Nephron (organoid): ENCODE data around the gene CT47C1.
"Not testable (repeated sequence)": the region's sequence is repeated elsewhere in the genome, so short reads cannot be mapped to it uniquely, and the experiment has no call there.

Experiments used
- H3K27ac Mint-ChIP-seq, 3 experiments: 2 replicates each; pipeline ENCODE4 v1.8.0; 2020; ENCODE audit warnings: mixed read lengths in 3 of 3, mild to moderate bottlenecking in 2 of 3, moderate library complexity in 1 of 3
- H3K27me3 Mint-ChIP-seq: 2 replicates; pipeline ENCODE4 v1.8.0; 2021; ENCODE audit warnings: low read depth, mild to moderate bottlenecking, moderate library complexity, mixed read lengths
- H3K36me3 Mint-ChIP-seq: 2 replicates; pipeline ENCODE4 v1.8.0; 2020; ENCODE audit warnings: low read depth, mixed read lengths
- H3K4me1 Mint-ChIP-seq: 2 replicates; pipeline ENCODE4 v1.8.0; 2020; ENCODE audit warnings: mixed read lengths
- H3K4me3 Mint-ChIP-seq, 3 experiments: 2 replicates each; pipeline ENCODE4 v1.8.0; 2020; ENCODE audit warnings: mild to moderate bottlenecking in 3 of 3, mixed read lengths in 3 of 3, moderate library complexity in 2 of 3
- H3K9me3 Mint-ChIP-seq: 2 replicates; pipeline ENCODE4 v1.8.0; 2020; ENCODE audit warnings: mixed read lengths
- TF ChIP-seq, protein P1 (sequence below), 3 experiments: fragments of 200-600 bp; sonication (generic); IDR thresholded peaks; one replicate each; pipeline ENCODE4 v1.5.0; 2021; ENCODE audit warnings: antibody characterized with exemption in 3 of 3; ENCODE audit not compliant: unreplicated experiment in 3 of 3

CT47C1 gene

DNA sequence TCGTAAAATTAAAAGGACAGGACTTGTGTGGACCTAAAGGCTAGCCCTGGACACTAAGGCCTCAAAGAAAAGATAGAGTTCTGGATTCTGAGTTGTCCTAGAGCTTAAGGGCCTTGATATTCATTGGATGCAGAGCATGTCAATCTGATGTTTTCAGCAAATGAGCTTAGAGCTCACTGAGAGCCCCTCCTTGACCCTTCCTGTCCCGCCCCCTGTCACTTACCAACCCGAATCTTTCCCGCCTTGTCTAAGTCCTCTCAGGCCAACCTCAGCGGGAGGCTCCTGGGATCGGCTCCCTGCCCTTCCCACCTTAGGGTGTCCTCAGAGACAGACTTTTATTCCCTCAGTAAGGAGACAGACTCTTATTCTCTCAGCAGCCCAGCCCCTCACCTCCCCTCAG, at the start of gene CT47C1:
TSS of gene CT47C1 (plus strand) at position 250 of the 400 bp plus-strand sequence. CDS start 233 bp downstream, outside the sequence.
- H3K27ac Mint-ChIP-seq = no peak within 1 kb of the TSS
- TF ChIP-seq, protein P1, sequence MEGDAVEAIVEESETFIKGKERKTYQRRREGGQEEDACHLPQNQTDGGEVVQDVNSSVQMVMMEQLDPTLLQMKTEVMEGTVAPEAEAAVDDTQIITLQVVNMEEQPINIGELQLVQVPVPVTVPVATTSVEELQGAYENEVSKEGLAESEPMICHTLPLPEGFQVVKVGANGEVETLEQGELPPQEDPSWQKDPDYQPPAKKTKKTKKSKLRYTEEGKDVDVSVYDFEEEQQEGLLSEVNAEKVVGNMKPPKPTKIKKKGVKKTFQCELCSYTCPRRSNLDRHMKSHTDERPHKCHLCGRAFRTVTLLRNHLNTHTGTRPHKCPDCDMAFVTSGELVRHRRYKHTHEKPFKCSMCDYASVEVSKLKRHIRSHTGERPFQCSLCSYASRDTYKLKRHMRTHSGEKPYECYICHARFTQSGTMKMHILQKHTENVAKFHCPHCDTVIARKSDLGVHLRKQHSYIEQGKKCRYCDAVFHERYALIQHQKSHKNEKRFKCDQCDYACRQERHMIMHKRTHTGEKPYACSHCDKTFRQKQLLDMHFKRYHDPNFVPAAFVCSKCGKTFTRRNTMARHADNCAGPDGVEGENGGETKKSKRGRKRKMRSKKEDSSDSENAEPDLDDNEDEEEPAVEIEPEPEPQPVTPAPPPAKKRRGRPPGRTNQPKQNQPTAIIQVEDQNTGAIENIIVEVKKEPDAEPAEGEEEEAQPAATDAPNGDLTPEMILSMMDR (IDR thresholded peaks at IDR 0.05; ENCODE audit: unreplicated experiment in 3 of 3) = no peak

DNA sequence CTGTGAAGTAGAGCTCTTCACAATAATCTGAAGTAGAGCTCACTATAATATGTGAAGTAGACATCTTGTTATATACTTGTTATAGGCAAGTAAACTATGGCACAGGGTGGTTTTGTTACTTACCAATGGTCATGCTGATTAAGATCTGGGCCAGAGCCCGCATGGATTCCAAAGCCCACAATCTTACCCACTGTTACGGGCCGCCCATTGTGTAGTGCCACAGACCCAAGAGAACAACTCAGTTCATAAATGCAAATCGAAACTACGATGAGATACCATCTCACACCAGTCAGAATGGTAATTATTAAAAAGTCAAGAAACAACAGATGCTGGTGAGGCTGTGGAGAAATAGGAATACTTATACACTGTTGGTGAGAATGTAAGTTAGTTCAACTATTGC, 46.9 kb upstream of the CT47C1 start:
- TF ChIP-seq, protein P1 (IDR thresholded peaks at IDR 0.05; ENCODE audit: unreplicated experiment in 3 of 3) = no peak
- H3K36me3 Mint-ChIP-seq = no peaks in the 10 kb centered on the region
- H3K4me3 Mint-ChIP-seq = no peak overlapping the region
- H3K27me3 Mint-ChIP-seq = no peaks in the 10 kb centered on the region
- peaks cover 26% of the 10 kb centered on the region for H3K9me3 Mint-ChIP-seq
- no peaks in the 10 kb centered on the region for H3K4me1 Mint-ChIP-seq
- no peak overlapping the region for H3K27ac Mint-ChIP-seq

More for the DNA sequence above, at the start of gene CT47C1:
- no peaks in the 10 kb centered on the region for H3K36me3 Mint-ChIP-seq
- no peak within 1 kb of the TSS for H3K4me3 Mint-ChIP-seq
- H3K27me3 Mint-ChIP-seq = peaks cover 3% of the 10 kb centered on the region
- H3K9me3 Mint-ChIP-seq = peaks cover 20% of the 10 kb centered on the region
- no peaks in the 10 kb centered on the region for H3K4me1 Mint-ChIP-seq

DNA sequence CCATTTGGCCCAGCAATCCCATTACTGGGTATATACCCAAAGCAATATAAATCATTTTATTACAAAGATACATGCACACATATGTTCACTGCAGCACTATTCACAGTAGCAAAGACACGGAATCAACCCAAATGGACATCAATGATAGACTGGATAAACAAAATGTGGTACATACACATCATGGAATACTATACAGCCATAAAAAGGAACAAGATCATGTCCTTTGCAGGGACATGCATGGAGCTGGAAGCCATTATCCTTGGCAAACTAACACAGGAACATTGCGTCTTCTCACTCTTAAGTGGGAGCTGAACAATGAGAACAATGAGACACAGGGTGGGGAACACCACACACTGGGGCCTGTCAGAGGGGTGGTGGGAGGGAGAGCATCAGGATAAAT, 46.4 kb upstream of the CT47C1 start:
- H3K27me3 Mint-ChIP-seq, H3K36me3 Mint-ChIP-seq, H3K4me3 Mint-ChIP-seq, H3K4me1 Mint-ChIP-seq, H3K27ac Mint-ChIP-seq: not testable (repeated sequence)
- H3K9me3 Mint-ChIP-seq = peaks cover 26% of the 10 kb centered on the region

DNA sequence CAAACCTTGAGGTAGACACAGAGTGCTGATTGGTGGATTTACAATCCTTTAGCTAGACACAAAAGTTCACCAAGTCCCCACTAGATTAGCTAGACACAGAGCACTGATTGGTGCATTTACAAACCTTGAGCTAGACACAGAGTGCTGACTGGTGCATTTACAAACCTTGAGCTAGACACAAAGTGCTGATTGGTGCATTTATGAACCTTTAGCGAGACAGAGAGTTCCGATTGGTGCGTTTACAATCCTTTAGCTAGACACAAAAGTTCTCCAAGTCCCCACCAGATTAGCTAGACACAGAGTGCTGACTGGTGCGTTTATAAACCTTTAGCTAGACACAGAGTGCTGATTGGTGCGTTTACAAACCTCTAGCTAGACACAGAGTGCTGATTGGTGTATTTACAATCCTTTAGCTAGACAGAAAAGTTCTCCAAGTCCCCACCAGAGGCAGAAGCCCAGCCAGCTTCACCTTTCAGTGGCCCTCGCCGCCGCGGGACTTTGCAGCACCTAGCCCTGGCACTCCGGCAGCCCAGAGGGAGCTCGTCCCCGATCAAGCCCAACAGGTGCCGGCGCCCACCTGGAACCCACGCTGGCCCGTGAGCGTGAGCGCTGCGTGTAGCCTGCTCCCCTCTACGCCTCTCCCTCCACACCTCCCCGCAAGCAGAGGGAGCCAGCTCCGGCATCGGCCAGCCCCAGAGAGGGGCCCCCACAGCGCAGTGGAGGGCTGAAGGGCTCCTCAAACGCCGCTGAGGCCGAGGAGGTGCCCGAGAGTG, 44.6 kb upstream of the CT47C1 start:
- not testable (repeated sequence) for H3K36me3 Mint-ChIP-seq, H3K27ac Mint-ChIP-seq, H3K4me3 Mint-ChIP-seq, H3K27me3 Mint-ChIP-seq, H3K4me1 Mint-ChIP-seq
- peaks cover 37% of the 10 kb centered on the region for H3K9me3 Mint-ChIP-seq

DNA sequence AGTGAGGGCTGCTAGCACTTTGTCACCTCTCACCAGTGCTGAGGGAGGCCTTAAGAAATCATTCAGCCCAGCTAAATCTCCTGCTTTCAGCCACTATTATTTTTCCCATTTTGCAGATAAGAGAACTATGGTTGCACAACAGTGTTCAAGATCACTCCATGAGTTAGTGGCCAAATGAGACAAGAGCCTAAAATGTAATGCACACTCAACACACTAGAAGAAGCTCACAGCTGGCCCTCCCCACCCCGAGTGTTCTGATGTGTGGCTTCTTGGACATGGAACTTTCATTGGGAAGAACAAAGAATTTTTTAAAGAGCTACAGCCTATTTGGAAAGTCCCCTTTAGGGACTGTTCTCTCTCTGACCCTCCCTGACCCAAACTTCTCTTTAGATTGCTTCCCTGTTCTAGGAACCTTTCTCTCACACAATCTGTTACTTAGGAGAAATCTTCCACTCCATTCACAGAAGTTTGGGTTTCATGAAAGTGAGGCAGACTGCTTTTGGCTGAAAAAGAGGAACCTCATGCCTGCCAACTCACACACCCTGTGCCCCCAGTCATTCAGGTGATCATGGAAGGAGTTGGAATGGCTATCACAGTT, 44.0 kb upstream of the CT47C1 start:
- Mint-ChIP-seq H3K27ac (no peak overlapping the region), H3K36me3 (no peaks in the 10 kb centered on the region), H3K9me3 (peaks cover 44% of the 10 kb centered on the region), H3K4me3 (no peak overlapping the region), H3K4me1 (no peaks in the 10 kb centered on the region), H3K27me3 (no peaks in the 10 kb centered on the region)
- TF ChIP-seq, protein P1 (IDR thresholded peaks at IDR 0.05; ENCODE audit: unreplicated experiment in 3 of 3) = no peak

DNA sequence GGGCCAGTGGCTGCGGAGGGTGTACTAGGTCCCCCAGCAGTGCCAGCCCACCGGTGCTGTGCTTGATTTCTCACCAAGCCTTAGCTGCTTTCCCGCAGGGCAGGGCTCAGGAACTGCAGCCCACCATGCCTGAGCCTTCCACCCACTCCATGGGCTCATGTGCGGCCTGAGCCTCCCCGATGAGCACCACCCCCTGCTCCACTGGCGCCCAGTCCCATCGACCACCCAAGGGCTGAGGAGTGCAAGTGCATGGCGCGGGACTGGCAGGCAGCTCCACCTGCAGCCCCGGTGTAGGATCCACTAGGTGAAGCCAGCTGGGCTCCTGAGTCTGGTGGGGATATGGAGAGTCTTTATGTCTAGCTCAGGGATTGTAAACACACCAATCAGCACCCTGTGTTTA, 43.1 kb upstream of the CT47C1 start:
- not testable (repeated sequence) for H3K4me3 Mint-ChIP-seq, H3K27ac Mint-ChIP-seq, H3K4me1 Mint-ChIP-seq, H3K27me3 Mint-ChIP-seq, H3K36me3 Mint-ChIP-seq
- H3K9me3 Mint-ChIP-seq = peaks cover 49% of the 10 kb centered on the region

DNA sequence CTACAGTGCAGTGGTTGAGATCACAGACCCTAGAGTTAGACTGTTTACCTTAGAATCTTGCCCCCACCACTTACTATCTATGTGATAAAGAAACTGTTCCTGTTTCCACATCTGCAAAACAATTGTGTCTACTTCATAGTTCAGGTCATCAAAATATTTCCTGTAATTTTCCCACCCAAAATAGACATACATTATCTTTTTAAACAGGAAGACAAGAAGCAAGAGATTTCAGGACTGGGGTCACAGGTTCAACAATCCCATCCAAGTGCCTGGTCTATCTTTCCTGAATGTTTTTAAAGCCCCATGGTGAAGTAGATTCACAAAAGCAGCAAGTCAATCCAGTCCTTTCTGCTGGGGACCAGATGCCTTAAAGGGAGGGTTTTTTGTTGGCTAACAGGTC, 41.8 kb upstream of the CT47C1 start:
- no peaks in the 10 kb centered on the region for H3K36me3 Mint-ChIP-seq
- peaks cover 47% of the 10 kb centered on the region for H3K9me3 Mint-ChIP-seq
- H3K4me3 Mint-ChIP-seq = no peak overlapping the region
- TF ChIP-seq, protein P1 (IDR thresholded peaks at IDR 0.05; ENCODE audit: unreplicated experiment in 3 of 3) = no peak
- H3K27ac Mint-ChIP-seq = no peak overlapping the region
- no peaks in the 10 kb centered on the region for H3K27me3 Mint-ChIP-seq
- no peaks in the 10 kb centered on the region for H3K4me1 Mint-ChIP-seq
